Fibroblast of skin of left quadriceps (primary cell): ENCODE results near the gene L3MBTL1.

Experiments used
- DNase-seq, 2 experiments: peaks; one replicate each; pipeline ENCODE4 v3.0.0-alpha.2; 2013; ENCODE audit warnings: low read depth in 2 of 2

Gene L3MBTL1

GRCh38 chr20:43506238-43506637 is 1.3 kb upstream of the L3MBTL1 start:
- DNase-seq: no peak

- no peak for DNase-seq
Observed at GRCh38 chr20:43508106-43508505, 609 bp downstream of the L3MBTL1 start.

GRCh38 chr20:43508604-43509040 is 1.1 kb downstream of the L3MBTL1 start:
- DNase-seq: no peak

- DNase-seq: no peak
Observed at GRCh38 chr20:43511879-43512278, 4.4 kb downstream of the L3MBTL1 start.

- no peak for DNase-seq
Observed at GRCh38 chr20:43513372-43513930, 6.0 kb downstream of the L3MBTL1 start.

- peak; percentile 96 for DNase-seq
Observed at GRCh38 chr20:43513931-43514647, 6.6 kb downstream of the L3MBTL1 start.

GRCh38 chr20:43514648-43514999 is 7.1 kb downstream of the L3MBTL1 start:
- no peak for DNase-seq

GRCh38 chr20:43515628-43516027 is 8.1 kb downstream of the L3MBTL1 start:
- DNase-seq: no peak

- no peak for DNase-seq
Observed at GRCh38 chr20:43516251-43516824, 8.8 kb downstream of the L3MBTL1 start.

GRCh38 chr20:43520074-43520630 is 12.7 kb downstream of the L3MBTL1 start:
- DNase-seq: no peak

- no peak for DNase-seq
Observed at GRCh38 chr20:43525021-43525420, 17.5 kb downstream of the L3MBTL1 start.

GRCh38 chr20:43528258-43528875 is 20.9 kb downstream of the L3MBTL1 start:
- DNase-seq: no peak

- no peak for DNase-seq
Observed at GRCh38 chr20:43529051-43529450, 21.6 kb downstream of the L3MBTL1 start.

GRCh38 chr20:43529457-43530153 is 22.1 kb downstream of the L3MBTL1 start:
- DNase-seq: no peak

GRCh38 chr20:43530321-43531090 is 23.0 kb downstream of the L3MBTL1 start:
- DNase-seq: no peak

GRCh38 chr20:43531091-43531443 is 23.6 kb downstream of the L3MBTL1 start:
- DNase-seq: no peak

- DNase-seq: no peak
Observed at GRCh38 chr20:43532416-43533055, 25.0 kb downstream of the L3MBTL1 start.

GRCh38 chr20:43533060-43533459 is 25.6 kb downstream of the L3MBTL1 start:
- DNase-seq: no peak

- no peak for DNase-seq
Observed at GRCh38 chr20:43534016-43534415, 26.5 kb downstream of the L3MBTL1 start.

- DNase-seq: no peak
Observed at GRCh38 chr20:43534791-43535350, 27.4 kb downstream of the L3MBTL1 start.
